Embryonic facial prominence (tissue), 1 donor: ENCODE data around the gene SLC35A3.
"Not testable (repeated sequence)": the region's sequence is repeated elsewhere in the genome, so short reads cannot be mapped to it uniquely, and the experiment has no call there.

Experiments
- DNase-seq: peaks from one replicate; pipeline ENCODE4 v3.0.0-alpha.2; 2016; ENCODE audit errors: extremely low spot score

SLC35A3 gene

GRCh38 chr1:99969729-99970621, at the start of gene SLC35A3:
SLC35A3 (plus strand) TSS chr1:99969996; CDS start chr1:99993555, 23,559 bp downstream.
- DNase-seq, result peak; percentile 20

DNA sequence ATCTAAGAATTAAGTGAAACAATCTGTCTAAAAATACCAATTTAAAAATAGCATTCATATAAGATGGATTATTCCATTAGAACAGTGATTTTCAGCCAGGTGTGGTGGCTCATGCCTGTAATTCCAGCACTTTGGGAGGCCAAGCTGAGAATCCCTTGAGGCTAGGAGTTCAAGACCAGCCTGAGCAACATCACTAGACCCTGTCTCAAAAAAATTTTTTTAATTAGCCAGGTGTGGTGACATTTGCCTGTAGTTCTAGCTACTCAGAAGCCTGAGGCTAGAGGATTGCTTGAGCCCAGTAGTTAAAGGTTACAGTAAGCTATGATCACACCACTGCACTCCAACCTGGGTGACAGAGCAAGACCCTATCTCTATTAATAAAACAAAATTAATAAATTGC, 35.0 kb upstream of the SLC35A3 start:
- no peak for DNase-seq

DNA sequence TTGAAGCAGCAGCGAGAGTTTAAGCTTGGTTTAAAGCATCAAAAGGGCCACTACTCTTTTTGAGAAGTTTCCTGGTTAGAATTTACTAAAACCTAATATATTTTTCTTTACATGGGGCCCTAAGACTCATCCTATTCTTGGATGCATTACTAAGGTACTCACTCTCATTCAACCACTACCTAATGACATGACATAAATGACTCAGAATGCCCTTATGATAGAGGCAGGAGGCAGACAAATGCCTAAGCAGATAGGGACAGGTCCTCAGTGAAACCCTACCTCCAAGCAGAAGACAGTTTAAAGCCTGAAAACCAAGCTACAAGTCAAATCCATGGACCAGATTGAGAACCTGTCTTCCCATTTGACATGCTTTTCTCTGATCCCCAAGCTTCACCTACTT, 34.3 kb upstream of the SLC35A3 start:
- DNase-seq, result no peak

GRCh38 chr1:99936071-99936470, 33.7 kb upstream of the SLC35A3 start:
- no peak for DNase-seq

GRCh38 chr1:99942723-99943122, 27.1 kb upstream of the SLC35A3 start:
- DNase-seq, result no peak

DNA sequence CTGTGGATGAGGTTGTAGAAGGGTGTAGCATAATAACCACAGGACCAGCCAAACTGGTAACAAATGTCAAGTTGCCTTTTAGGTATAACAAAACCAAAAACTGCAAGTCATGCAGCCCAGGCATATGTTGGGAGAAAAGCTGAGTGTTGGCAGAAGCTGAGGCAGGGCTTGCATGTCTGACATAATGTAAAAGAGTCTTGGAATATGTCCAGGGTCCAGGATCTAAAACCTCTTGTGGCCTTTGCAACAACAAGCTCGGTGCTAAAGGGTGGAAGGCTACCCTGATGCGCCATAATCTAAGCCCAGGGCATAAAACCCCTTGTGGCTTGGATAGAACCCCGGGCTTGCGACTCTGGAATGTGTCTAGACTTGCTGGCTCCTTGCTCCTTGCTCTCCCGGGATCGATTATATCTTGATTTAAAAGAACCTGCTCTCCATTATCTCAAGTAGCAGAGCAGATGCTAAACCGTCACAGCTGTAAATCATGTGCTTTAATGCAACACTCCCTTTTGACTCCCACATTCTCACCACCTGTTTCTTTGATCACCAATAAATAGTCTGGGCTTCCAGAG, 26.5 kb upstream of the SLC35A3 start:
- no peak for DNase-seq

DNA sequence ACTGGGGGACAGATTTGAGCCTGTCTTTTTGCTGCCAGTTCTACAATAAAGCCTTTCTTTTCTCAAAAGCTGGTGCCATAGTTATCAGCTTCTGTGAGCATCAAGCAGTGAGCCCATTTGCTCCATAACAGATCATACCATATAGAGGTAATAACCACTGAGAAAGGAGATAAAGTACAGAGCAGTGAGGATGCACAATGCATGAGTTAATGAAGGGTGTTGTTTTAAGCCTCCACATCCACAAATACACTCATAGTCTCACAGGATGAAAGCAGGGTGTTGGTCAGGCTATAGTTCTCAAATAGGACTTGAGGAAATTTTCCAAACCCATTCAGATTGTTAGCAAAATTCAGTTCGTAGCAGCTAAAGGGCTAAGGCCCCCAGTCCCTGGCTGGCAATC, 25.6 kb upstream of the SLC35A3 start:
- DNase-seq, result no peak

DNA sequence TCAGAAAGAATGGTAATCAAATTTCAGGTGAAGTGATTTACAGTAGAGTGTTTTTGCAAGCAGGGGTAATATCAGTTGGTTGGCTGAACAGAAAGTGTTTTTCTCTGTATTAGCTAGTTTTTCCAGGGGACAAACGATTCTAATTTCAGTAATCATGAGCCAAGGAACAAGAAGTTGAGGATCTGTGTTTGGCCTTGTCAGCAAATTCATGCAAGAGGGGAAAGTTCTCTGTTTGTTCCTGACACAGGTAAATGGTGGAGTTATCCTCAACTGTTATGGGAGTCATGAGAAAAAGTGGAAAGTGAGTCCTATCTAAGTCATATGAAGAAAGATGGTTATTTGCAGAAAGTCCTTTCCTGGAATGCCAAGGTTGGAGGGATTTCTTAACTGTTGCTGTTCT, 24.6 kb upstream of the SLC35A3 start:
- no peak for DNase-seq

- no peak for DNase-seq
These were observed 19.3 kb upstream of the SLC35A3 start for GRCh38 chr1:99950486-99950885.

- no peak for DNase-seq
These were observed 17.3 kb upstream of the SLC35A3 start for GRCh38 chr1:99952522-99952921.

DNA sequence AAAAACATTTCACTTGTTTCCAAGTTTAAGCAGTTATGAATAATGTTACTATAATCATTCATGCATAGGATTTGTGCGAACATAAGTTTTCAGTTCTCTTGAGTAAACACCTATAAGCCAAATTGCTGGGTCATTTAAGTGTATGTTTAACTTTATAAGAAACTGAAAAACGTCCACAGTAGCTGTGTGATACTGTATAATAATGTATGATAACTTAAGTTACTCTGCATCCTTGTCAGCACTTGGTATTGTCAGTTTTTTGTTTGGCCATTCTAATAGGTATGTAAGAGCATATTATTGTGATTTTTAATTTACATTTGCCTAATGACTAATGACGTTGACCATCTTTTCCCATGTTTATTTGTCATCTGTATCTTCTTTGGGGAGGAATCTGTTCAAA, 14.4 kb upstream of the SLC35A3 start:
- no peak for DNase-seq

- DNase-seq, result no peak
These were observed 13.0 kb upstream of the SLC35A3 start for GRCh38 chr1:99956755-99957154.

GRCh38 chr1:99957818-99958217, 12.0 kb upstream of the SLC35A3 start:
- DNase-seq, result no peak

- DNase-seq, result not testable (repeated sequence)
These were observed 10.5 kb upstream of the SLC35A3 start for GRCh38 chr1:99959189-99959705.

- DNase-seq, result not testable (repeated sequence)
These were observed 9.5 kb upstream of the SLC35A3 start for GRCh38 chr1:99960260-99960659.

GRCh38 chr1:99963041-99963795, 6.6 kb upstream of the SLC35A3 start:
- DNase-seq, result no peak

GRCh38 chr1:99964806-99965205, 5.0 kb upstream of the SLC35A3 start:
- no peak for DNase-seq

DNA sequence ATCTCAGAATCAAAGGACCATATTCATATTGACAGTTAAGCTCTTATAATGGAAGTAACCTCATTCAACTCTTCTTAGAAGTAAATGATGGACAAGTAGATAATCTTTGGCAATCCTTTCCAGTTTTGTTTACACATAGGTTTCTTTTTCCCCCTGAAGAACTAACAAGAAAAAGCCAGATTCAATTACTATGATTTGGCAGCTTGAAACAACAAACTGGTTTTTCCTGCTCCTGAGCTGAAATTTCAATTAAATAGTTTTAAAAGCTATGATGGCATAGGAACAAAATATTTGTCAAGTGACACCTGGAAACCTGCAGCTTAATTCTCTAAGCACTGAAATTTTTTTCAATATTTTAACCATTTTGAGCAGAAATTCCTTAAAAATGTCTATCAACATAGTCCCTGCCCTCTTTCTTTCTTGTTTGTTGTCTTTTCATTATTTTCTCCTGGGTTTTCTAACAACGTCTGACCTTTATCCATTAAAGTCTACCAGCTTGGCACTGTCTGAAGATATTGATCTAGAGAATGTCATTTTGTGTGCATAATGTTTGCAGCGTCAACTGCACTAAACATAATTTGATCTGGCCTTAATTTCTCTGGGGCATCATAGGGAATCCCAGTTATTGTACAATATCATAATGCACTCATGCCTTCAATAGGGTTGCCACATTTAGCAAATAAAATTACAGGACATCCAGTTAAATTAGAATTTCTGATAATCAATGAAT, 4.0 kb upstream of the SLC35A3 start:
- peak; percentile 14 for DNase-seq

DNA sequence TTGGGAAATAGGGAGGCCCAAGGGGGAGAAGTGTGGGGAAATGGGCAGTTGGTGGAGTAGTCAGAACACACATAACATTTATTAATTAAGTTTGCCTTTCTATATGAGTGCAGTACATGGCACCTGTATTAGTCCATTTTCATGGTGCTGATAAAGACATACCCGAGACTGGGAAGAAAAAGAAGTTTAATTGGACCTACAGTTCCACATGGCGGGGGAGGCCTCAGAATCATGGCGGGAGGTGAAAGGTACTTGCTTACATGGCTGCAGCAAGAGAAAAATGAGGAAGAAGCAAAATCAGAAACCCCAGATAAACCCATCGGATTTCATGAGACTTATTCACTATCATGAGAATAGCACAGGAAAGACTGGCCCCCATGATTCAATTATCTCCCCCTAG, 1.6 kb upstream of the SLC35A3 start:
- no peak for DNase-seq

DNA sequence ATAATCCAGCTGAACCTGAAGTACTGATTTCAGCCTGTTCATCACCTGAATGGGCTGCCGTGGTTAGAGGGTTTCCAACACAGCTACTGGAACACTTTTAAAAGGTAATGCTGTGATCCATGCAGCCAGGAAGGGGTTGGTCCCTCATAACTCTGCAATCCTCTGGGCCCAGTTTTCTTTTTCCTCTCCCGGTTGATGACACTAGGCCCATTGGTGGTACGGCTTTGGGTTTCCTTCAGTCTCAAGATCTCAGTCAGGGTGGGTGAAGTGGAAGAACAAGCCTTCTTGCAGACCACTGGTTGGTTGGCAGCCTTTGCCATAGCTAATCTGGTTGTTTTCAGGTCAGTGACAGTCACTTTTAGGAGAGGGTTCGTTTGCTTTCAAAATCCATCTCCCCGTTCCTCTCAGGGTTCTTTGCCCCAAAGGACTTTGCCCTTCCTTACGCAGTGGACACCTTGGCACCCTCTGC, 502 bp upstream of the SLC35A3 start:
- DNase-seq, result no peak

DNA sequence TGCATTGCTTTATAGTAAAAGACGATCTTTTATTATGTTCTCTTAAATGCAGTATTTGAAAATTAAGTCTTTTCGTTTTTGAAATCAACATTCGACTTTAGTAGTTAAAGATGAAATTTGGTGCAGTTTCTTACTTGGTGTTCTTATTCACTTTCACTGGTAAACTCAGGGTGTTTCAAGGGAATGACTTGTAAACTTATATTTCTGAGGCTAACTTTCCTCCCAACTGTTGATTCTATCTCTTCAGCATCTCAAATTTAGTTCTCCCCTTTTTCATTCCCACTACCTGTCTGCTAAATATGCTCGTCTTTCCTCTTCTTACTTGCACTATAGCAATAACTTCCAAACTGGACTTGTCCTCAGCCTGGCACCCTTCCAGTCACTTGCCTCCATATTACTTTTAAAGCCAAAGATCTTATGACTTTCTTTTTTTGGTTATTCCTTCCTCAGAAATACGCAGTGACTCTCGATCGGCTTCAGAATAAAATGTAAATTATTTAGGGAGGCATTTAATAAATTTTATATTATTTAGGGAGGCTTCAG, 988 bp downstream of the SLC35A3 start:
- no peak for DNase-seq
